ENCODE measurements around the gene SRRM5. TPM values are rescaled to one million over a fixed set of nuclear protein-coding genes. Genes with fewer than 3 reads are reported as not detected.
"Not testable (repeated sequence)": the region's sequence is repeated elsewhere in the genome, so short reads cannot be mapped to it uniquely, and the experiment has no call there.

SRRM5 gene
- total RNA-seq, 1 donor from 2014 or later: under 0.01 TPM

DNA sequence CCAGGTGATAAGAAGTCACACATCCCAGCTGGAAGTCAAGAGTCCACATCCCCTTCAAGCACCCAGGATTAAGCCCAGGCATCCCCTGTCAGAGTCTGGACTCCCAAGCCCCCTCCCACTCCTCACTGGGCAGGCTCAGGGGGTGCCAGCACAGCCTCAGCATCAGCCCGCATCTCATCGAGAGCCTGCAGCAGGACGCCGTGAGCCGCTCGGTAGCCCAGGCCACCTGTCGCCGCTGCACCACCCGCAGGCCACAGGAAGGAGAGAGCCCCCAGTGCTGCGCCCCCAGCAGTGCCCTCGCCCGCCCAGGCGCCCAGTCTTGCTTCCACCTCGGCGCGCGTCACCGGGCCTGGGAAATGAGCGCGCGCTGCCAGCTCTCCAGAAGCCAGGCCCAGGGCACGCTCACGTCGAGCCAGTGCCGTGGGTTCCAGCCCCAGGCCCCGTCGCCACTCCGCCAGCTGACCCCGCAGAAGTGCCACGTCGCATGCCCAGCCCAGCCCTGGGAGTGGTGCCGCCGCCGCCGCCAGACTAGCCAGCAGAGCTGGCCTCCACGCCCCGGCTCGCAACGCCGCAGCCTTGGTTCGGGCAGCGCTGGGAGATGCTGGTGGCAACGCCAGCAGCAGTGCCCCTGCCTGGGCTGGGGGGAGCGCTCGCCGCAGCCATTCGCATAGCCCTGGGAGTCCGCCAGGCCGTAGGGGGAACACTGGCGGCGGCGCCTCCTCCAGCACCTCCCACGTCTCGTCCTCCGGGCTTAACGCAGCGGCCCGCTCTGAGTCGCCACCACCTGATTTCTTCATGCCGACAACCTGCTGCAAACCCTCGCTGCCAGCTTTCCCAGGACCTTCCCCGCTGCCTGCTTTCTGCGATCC, 19.8 kb upstream of the SRRM5 start:
- no peak for DNase-seq (ENCODE audit: low read depth in 2 of 2)

DNA sequence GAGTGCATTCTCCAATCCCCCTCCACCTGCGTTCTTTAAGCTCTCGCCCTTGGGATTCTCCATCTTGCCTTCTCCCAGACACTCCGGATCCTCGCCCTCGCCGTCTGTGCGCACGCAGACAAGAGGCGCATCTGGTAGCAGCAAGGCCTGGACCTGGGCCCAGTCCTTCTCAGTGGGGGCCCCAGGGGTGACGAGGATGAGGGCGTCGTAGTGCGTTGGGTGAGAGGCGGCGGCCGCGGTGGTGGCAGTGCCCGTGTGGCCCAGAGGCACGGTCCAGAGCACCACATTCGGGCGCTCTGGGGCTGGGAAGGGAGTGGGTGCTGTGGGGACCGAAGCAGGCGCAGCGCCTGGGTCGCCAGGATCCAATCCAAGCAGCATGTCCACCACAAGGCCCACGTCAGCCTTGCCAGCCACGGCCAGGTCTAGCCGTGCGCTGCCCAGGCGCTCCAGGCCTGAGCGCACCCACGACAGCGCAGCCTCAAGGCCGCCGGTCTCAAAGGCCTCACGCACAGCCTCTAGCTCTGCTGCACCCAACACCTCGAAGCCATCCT, 19.0 kb upstream of the SRRM5 start:
- DNase-seq (ENCODE audit: low read depth in 2 of 2): no peak

DNA sequence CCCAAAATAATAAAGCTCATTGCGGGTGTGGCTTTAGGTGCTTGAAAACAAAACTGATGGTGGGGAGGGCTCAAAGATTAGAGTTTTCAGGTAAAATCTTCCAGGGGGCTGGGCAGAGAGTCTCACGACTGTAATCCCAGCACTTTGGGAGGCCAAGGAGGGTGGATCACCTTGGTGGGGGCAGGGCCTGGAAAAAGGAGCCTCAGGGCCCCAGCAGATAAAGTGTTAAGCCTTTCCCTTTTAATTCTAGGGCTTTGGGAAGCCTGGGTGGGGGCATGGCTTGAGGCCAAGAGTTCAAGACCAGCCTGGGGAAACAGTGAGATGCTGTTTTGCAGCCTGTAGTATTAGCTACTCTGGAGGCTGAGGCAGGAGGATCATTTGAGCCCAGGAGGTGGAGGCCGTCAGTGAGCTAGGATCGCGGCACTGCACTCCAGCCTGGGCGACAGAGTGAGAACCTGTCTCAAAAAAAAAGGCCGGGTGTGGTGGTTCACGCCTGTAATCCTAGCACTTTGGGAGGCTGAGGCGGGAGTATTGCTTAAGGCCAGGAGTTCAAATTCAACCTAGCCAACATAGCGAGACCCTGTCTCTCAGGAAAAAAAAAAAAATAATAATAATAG, 17.7 kb upstream of the SRRM5 start:
- no peak for DNase-seq (ENCODE audit: low read depth in 2 of 2)

DNA sequence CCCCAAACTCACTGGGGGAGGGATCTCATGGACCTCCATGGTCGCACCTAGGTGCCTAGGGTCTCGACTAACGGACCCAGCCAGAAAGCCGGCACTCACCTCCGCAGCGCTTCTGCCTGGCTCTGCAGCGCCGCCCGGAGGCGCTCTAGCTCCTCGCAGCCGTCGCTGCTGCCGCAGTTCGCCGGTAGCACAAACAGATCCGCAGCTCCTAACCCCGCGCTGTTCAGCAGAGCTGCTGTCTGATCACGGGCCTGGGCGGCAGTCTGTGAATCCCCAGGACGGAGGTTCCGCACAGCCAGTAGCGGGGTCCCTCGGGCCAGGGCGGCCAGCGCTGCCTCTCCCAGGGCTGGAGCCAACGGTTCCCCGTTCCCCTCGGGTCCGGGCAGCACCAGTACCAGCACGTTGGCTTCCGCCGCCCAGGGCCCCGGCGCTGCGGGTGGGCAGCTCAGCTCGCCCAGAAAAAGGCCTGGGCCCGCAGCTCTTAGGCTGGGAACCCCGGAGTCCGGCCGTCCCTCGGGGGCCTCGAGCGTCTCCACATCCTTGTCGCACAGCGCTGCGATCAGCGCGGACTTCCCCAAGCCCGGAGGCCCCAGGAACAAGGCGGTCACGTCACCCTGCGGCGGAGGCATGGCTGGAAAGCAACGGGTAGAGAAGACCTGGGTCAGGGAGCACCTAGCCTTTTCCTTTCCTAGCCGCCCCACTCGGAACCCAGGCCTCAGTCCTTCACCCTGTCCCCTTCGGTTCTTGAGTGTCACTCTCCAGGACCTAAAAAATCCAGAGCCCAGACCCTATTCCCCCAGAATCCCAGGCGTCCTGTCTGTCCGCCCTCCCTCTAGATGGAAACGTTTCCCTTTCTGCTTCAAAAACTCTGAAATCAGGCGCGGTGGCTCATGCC, 16.9 kb upstream of the SRRM5 start:
- DNase-seq (ENCODE audit: low read depth in 2 of 2): peak; percentile 60 to 81

DNA sequence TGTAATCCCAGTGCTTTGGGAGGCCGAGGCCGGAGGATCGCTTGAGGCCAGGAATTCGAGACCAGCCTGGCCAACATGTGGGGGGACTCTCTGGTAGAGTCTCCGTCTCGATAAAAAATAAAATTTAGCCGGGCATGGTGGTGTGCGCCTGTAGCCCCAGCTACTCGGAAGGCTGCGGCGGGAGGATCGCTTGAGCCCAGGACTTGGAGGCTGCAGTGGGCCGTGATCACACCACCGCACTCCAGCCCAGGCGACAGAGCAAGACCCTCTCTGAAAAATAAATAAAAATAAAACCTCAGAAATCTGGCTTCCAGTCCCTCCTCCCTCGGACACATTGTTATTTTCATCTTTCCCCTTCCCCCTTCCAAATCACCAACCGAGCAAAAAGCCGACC, 16.3 kb upstream of the SRRM5 start:
- no peak for DNase-seq (ENCODE audit: low read depth in 2 of 2)

DNA sequence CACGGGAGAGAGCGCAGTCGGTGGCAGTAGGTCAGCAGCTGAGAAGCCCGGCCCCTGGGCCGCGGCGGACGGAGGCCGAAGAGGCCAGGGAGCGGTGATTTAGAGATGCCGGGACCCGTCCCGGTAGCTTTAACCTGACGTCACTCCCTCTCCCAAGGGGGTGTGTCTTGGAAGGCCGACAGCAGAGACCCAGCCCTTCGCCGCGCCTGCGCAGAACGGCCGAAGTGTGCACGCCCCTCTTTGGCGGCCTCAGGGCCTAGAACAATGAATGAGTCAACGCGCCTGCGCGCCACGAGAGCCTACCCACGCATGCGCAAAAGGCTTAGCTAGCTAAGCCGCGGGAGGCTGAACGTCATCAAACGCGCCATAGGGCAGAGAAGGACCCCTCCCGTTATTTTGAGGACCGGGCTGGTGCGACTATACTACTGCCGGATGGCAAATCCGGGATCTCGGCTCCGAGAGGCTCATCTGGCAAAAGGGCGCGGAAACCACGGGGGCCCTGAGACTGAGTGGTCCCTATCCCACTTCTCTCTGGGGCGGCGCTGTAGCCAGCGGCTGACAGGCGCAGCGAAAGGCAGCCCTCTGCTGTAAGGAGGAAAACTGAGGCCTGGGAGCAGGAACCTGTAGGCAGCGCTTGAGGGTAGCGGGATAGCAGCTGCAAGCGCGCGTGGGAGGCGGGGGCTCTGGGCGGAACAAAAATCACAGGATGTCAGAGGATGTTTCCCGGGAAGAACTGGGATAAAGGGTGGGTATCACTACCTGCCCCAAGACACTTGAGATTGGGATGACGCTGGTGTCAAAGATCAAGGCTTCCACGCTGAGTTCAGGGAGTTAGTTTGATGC, 15.7 kb upstream of the SRRM5 start, which contains the start of the genes IRGQ and ZNF576:
IRGQ (minus strand) TSS at position 136 of the 843 bp plus-strand sequence. CDS start 796 bp downstream, outside the sequence.
ZNF576 (plus strand) TSS at position 597 of the 843 bp plus-strand sequence. CDS start 514 bp downstream, outside the sequence.
- peak; percentile 99 to 100 for DNase-seq (ENCODE audit: low read depth in 2 of 2)

DNA sequence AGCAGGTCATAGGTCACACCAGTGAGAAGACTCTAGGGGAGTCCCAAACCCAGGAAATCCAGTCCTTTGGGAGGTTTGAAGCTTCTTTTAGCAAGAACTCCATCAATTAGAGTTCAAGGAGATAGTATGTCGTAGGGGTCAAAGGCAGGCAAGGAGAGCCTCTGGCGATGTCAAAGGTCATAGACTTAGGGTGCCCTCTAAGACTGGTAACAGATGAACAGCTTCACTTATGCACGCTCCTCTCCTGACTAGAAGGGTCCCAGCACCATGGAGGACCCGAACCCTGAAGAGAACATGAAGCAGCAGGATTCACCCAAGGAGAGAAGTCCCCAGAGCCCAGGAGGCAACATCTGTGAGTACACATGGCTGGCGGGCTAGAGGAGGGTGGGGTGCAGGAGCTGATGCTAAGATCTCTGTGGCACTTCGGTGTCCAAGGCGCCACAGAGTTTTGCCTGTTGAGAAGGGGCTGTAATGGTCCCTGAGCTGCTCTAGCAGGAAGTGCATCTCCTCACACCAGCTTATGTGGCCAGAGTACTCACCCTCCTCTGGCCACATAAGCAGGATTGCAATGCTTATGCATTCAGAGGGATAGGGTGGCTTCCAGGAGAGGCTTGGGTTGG, 14.9 kb upstream of the SRRM5 start:
- peak in 1 of 2 donors; percentile 7 for DNase-seq (ENCODE audit: low read depth in 2 of 2)

DNA sequence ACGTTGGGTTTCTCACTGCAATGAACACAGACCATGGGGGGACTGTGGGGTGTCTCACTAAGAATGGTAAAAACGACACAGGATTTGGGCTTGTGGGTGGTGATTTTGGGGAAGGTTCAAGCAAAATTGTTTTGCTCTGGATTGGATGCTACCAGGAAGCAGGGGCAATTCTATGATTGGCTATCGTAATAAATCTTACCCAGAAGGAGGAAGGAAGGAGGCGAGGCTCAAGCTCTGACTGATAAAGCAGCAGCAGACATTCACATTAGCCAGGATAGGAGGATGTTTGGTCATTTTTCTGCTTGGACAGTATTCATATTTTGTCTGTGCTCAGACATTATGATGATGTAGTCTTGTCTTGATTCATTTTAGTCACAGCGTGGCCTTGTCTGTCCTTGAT, 14.0 kb upstream of the SRRM5 start:
- DNase-seq (ENCODE audit: low read depth in 2 of 2): no peak

DNA sequence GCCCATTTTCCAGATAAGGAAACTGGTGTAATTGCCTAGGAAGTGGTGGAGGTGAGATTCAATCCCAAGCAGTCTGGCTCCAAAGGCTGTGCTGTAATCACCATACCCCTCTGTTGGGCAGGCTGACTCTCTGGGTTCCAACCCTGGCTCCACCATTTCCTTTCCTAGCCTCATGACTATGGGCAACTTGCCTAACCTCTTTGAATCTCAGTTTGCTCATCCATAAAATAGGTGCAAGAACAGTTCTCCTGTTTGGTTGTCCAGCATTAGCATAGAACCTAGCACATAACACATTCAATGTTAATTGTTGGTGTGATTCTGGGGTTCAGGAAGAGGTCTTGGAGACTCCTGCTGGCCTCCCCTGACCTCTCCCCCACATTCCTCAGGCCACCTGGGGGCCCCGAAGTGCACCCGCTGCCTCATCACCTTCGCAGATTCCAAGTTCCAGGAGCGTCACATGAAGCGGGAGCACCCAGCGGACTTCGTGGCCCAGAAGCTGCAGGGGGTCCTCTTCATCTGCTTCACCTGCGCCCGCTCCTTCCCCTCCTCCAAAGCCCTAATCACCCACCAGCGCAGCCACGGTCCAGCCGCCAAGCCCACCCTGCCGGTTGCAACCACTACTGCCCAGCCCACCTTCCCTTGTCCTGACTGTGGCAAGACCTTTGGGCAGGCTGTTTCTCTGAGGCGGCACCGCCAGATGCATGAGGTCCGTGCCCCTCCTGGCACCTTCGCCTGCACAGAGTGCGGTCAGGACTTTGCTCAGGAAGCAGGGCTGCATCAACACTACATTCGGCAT, 13.2 kb upstream of the SRRM5 start:
- no peak for DNase-seq (ENCODE audit: low read depth in 2 of 2)

DNA sequence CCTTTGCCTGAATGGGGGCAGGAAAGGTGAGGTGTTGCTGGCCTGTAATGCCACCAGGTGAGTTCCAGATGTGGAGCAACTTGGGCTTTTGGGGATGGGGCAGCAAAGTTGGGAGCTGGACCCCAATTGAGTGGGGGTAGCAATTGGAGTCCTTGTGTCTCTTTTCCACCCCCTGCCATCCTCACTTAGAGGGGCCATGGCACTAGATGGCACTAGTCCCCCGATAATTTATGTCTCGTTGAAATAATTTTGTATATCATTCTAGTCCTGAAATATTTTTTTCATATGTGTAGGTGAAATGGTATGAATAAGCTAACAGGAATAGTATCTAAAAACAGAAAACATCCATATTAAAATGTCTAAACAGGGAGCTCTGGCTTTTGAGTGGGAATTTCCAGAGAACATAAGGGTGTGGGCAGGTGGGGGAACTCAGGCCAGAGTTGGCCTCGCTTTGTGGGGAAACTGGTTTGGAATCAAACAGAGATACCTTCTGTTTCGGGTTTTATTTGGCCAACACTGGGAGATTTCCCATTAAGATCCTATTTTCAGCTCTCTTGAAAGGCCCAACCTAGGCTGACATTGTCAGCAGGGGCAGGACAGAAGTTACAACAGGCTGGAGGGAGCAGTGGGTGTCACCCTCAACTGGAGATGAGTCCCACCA, 12.1 kb upstream of the SRRM5 start:
- DNase-seq (ENCODE audit: low read depth in 2 of 2): no peak

DNA sequence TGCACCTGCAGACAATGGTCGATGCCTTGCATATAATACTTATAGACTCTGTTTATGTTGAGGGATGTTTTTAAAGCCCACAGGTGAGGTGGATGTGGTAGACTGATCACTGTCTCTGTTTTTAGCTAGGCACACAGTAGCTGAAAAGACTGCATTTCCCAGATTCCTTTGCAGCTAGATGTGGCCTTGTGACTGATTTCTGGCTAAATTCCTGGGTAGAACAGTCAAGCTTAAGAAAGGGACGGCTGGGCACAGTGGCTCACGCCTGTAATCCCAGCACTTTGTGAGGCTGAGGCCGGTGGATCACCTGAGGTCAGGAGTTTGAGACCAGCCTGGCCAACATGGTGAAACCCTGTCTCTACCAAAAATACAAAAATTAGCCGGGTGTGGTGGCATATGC, 11.6 kb upstream of the SRRM5 start:
- not testable (repeated sequence) for DNase-seq (ENCODE audit: low read depth in 2 of 2)

DNA sequence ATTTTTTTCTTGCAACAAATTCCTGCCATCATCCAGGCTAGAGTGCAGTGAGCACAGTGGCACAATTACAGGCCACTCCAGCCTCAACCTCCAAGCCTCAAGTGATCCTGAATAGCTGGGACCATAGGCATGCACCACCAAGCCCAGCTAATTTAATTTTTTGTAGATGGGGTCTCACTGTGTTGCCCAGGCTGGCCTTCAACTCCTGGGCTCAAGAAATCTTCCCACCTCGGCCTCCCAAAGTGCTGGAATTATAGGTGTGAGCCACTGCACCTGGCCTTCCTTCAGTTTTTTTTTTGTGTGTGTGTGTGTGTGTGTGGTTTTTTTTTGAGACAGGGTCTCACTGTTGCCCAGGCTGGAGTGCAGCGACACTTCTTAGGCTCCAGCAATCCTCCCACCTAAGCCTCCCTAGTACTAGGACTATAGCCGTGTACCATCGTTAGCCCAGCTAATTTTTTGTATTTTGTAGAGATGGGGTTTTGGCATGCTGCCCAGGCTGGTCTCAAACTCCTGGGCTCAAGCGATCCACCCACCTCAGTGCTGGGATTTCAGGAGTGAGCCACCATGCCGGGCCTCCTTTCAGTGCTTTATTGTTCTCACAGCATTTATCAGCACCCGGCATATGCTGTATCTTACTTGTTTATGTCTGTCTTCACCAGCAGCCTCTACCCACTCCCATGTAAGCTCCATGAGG, 5.9 kb upstream of the SRRM5 start:
- DNase-seq (ENCODE audit: low read depth in 2 of 2): no peak

DNA sequence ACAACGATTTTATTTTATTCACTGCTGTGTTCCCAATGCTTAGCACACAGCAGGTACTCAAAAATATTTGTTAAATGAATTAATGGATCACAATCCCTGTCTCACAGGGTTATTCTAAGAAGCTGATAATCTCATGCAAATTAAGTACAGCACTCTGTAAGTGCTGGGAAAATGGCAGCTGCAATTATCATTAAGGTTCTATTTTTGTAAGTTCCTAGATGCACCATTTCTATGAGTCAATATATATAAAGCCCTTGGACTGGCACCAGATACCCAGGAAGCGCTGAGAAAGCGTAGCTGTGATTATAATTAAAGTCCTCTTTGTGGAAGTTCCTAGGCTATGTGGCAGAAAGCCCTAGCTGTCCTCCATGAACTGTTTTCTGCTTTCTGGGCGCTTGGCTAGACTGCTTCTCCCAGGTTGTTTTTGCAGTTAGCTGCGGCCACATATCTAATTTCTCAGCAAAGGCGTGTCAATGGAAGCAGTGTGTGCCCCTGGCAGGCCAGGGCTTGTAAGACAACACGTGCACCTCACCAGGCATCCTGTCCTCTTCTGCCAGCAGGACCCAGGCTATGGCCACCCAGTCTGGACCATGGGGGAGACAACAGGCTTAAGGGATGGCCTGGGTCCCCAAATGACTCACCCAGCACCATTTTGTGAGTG, 5.2 kb upstream of the SRRM5 start:
- no peak for DNase-seq (ENCODE audit: low read depth in 2 of 2)

DNA sequence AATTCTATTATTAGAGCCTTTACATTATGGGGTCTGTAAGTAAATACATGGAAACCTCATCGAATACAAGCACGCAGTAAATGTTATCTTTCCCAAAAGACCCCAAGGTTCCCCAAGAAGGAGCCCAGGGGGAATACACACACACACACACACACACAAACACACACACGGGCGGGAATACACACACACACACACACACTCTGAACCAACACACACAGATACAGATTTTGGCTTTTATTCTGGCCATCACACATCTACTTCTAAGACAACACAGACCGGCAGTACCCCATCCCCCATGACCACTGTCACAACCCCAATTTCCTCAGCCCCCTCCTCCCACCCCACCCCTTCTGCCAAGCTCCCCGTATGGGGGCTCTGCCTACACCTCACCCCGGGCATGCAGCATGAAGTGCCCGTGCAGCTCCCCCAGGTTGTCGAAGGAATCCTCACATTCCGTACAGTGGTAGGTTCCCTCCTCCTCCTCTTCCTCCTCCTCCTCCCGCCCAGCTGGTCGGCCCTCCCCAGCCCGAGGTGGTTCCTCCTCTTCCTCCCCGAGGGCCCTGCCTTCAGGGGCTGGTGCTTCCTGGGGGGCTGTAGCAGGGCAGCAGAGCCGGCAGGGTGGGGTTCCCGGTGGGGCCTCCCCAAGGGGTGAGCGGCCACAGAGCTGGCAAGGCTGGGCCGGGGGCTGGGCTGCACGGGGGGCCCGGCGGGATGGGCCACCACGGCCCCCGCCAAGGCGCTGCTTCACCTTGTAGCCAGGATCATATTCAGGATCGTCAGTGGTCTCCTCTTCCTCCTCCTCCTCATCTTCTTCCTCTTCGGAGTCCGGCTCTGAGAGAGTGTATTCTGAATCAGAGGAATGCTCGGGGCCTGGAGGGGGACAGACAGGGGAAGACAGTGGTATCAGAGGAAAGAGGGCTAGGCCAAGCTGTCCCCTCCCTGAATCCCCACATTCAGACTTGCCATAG, 4.4 kb upstream of the SRRM5 start:
- no peak for DNase-seq (ENCODE audit: low read depth in 2 of 2)

DNA sequence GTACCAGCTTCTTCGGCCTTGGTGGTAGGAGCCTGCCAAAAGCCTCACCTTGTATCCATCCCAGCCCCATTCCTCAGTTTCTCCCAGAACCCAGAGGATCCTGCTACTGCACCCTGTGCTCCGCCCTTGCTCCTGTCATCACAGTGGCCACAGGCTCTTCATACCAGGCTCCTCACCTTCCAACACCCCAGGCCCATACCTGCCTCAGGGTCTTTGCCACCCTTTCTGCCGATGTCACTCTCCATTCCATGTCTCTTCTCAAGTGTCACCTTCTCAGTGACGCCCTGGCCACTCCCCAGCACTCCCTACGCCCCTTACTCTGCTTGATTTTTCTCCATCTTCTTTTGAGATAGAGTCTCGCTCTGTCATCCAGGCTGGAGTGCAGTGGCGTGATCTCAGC, 2.0 kb upstream of the SRRM5 start:
- no peak for DNase-seq (ENCODE audit: low read depth in 2 of 2)

DNA sequence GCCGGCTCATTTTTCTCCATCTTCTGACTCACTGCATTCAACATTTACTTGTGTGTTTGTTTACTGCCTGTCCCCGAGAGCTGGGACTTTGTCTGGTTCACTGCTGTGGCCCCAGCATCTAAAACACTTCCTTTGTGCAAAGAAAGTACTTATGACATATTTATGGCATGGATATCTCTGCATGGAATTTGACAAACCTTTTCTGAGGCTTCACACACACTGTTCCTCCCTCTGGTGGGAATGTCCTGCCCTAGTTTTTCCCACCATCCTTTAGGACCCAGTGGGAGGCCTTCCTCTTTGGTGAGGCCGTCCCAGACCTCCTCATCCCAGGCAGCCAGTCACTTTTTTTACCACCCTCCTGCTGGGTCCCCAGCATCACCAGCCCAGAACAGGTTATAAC, 1.4 kb upstream of the SRRM5 start:
- no peak for DNase-seq (ENCODE audit: low read depth in 2 of 2)

All from dermis microvascular lymphatic vessel endothelial cell (primary cell).